HG02852 (cell line): ENCODE results near the gene PANK4.
A peak's percentile ranks its signal among the peaks of the same experiment; 100 is the strongest.
"Not testable (repeated sequence)": the region's sequence is repeated elsewhere in the genome, so short reads cannot be mapped to it uniquely, and the experiment has no call there.

ENCODE experiments used
- ATAC-seq: cut with Tn5 transposase; IDR thresholded peaks from one replicate; pipeline ENCODE4 v1.9.1; 2021; ENCODE audit warnings: mild to moderate bottlenecking, moderate library complexity; ENCODE audit not compliant: unreplicated experiment

PANK4 gene

DNA sequence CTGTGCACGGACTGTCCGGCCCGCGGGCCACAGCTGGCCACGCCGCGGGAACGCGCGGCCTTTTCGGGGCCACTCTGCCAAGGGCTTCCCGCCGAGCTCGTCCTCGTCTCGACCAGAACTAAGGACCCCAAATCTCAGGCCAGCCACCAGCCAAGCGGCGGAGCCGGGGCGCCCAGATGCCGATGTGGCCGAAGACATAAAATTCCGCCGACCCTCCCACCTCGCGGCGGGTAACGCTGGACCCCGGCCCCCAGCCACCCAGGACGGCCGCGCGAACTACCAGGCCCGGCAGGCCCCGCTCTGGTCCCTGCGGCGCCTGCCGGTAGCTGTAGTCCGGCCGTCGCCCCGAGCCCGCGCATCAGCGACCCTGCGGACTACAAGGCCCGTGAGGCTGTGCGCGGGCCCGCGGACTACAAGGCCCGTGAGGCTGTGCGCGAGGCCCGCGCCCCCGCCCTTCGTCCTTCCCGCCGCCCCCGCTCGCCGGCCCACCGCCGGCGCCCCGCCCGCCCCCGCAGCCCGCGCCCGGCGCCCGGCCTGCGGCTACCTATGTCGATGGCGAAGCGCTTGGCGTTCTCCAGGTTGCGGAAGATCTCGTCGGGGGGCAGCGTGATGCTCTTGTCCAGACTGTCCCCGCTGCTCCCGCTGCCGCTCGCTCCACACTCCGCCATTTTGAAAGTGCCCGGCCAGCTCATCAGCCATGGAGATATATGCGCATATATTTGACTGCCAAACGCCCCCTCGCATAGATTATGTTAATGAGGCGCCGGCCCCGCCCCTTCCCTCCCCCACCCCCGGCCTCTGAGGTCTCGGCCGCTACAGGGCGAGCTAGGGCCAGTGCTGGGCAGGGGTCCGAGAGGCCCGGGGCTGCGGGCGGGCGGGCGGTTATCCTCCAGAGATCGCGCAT is at the start of gene PANK4:
PANK4 (minus strand) TSS at position 677 of the 904 bp plus-strand sequence; CDS start at position 668, 9 bp downstream.
- peak; percentile 75 for ATAC-seq

DNA sequence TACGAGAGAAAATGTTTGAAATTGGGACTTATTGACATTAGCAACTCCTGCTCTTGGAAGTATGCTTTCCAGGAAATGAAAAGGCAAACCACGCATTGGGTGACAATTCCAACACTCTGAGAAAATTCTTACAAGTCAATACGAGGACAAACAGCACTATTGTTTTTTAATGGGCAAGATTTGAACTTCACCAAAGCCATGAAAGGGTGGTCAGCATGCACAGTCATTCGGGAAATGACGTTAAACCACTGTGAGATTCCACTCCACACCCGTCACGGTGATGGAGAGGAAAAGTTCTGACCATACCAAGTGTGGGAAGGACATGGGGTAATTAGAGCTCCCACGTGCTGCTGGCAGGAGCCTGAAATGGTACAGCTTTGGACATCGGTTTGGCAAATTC is 48.0 kb upstream of the PANK4 start:
- ATAC-seq = no peak

- no peak for ATAC-seq
These were observed 47.0 kb upstream of the PANK4 start for GRCh38 chr1:2573250-2573920.

GRCh38 chr1:2571348-2571747 is 45.0 kb upstream of the PANK4 start:
- no peak for ATAC-seq

GRCh38 chr1:2570332-2570731 is 43.9 kb upstream of the PANK4 start:
- ATAC-seq = no peak

GRCh38 chr1:2569703-2570102 is 43.3 kb upstream of the PANK4 start:
- not testable (repeated sequence) for ATAC-seq

- no peak for ATAC-seq
These were observed 42.7 kb upstream of the PANK4 start for GRCh38 chr1:2569060-2569459.

GRCh38 chr1:2568187-2568816 is 41.9 kb upstream of the PANK4 start:
- not testable (repeated sequence) for ATAC-seq

GRCh38 chr1:2567083-2567679 is 40.8 kb upstream of the PANK4 start:
- no peak for ATAC-seq

- ATAC-seq = no peak
These were observed 40.0 kb upstream of the PANK4 start for GRCh38 chr1:2566101-2567045.

GRCh38 chr1:2564815-2565374 is 38.5 kb upstream of the PANK4 start:
- no peak for ATAC-seq

DNA sequence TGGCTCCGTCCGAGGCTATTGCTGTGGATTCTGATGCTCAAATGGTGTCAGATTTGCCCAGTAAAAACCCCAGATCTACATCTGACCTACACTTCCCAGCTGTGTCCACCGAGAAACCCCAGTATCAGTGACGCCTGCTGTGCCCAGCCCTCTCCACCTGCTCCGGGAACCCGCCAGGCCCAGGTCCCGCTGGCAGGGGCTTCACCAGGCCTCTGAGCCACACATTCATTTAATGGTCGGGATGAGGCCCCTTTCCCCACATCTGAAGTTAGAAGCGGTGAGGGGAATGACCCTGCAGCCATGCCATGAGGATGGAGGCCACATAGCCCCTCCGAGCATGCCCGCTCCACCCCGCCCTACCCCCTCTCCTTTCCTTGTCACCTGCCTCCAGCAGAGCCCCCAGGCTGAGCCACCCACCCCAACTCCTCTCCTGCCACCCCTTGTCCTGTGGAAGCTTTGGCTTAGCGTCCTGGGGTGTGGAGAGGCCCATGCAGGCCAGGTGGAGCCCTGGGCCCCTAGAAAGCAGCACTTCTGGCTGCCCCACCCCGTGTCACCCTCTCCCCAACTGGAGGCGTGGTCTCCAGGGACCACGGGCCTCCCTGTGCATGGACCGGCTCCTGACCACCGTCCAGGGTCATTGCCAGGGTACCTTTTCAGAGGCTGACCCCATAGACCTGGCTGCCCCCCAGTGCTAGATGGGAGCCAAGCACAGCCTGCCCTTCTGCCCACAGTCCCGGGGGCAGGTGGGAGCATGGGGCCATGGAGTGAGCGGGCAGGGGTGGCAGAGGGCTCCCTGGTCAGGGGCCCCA is 37.8 kb upstream of the PANK4 start:
- no peak for ATAC-seq

- ATAC-seq = no peak
These were observed 36.8 kb upstream of the PANK4 start for GRCh38 chr1:2563205-2563604.

DNA sequence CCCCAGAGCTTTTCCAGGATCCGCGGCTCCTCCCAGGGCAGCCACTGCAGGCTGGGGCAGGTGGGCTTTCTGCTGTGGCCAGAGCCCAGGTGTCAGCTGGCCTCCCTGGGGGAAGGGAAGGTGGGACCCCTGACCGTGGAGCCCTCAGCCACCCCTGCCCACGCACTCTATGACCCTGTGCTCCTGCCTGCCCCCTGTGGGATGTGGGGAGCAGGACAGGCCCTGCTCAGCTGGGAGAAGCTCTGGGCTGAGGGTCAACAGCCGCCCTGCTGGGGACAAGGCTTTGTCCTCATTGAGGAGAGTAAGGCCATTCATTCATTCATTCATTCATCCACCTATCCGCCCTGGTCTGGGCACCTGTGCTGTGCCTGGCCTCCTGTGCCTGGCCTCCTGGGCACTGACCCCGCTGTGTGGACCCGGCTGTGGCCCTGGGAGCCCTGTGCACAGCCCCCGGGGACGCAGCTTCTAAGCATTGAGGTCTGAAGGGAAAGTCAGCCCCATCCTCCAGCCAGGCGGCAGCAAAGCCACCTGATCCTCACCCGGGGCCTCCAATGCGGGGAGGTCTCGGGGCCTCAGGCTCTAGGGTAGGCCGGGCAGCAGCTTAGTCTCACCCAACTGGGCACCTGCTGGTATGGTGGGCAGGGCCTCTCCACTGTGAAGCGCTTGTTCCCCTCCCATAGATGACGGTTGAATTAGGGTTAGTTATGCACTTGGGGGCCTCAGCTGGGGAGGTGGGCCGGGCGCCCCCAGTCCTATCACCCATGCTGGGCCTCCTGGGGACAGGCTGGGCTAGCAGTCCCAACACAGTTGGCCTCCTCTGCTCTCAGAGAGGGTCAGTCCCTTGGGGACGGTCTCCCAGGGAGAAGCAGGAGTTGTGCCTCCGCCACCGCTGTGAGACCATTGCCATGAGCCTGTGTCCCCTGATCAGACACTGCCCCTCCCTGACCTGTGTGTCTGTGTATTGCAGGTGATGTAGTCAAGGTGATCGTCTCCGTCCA is 35.8 kb upstream of the PANK4 start:
- ATAC-seq = no peak

- ATAC-seq = no peak
These were observed 35.0 kb upstream of the PANK4 start for GRCh38 chr1:2561446-2561845.

DNA sequence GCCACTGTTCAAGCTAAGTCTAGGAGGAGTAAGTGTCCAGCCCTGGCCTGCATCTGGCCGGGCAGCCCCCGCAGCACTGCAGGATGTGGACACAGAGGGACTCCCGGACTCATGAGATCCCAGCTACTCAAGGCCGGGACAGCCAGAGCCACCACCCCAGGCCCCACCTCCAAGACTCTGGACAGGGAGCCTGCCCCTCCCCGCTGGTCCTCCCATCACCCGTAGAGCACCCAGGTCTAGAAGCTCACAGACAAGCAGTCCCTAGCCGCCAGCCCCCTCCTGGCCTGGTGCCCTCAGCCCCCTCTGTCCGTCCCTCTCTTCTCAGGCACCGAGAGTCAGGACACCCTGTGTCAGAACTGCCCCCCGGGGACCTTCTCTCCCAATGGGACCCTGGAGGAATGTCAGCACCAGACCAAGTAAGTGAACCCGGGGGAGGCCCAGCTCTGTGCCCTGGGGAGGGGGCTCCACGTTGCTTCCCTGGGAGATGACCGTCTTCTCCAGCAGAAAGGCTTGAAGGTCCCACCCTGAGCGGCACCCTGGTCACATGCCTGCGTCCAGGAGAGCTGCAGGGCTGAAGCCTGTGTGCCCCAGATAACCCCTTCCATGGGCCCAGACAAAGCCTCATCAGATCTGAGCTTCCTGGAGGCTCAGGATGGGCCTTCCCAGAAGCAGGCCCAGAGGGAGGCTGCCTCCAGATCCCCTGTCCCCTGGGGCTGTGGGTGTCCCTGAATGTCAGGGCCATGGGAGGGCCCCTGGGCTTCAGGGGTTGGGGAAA is 34.1 kb upstream of the PANK4 start:
- no peak for ATAC-seq
